GM21447 (cell line): Measurements from ENCODE around the gene KCNJ1.

Experiments
- ATAC-seq: cut with Tn5 transposase; IDR thresholded peaks from one replicate; pipeline ENCODE4 v1.9.1; 2021; ENCODE audit not compliant: unreplicated experiment

The KCNJ1 gene

GRCh38 chr11:128827191-128827893 lies 39.8 kb downstream of the KCNJ1 start:
- no peak for ATAC-seq

- no peak for ATAC-seq
These were observed 41.9 kb downstream of the KCNJ1 start for GRCh38 chr11:128825050-128825784.

GRCh38 chr11:128824191-128825049 lies 42.7 kb downstream of the KCNJ1 start:
- no peak for ATAC-seq

- ATAC-seq, result no peak
These were observed 43.3 kb downstream of the KCNJ1 start for GRCh38 chr11:128823753-128824152.

GRCh38 chr11:128822130-128822529 lies 45.0 kb downstream of the KCNJ1 start:
- no peak for ATAC-seq

GRCh38 chr11:128821556-128821955 lies 45.5 kb downstream of the KCNJ1 start:
- no peak for ATAC-seq

- ATAC-seq, result no peak
These were observed 47.9 kb downstream of the KCNJ1 start for GRCh38 chr11:128819198-128819597.

GRCh38 chr11:128814856-128815705 lies 52.0 kb downstream of the KCNJ1 start:
- no peak for ATAC-seq

- ATAC-seq, result no peak
These were observed 53.4 kb downstream of the KCNJ1 start for GRCh38 chr11:128813729-128814128.

- no peak for ATAC-seq
These were observed 56.1 kb downstream of the KCNJ1 start for GRCh38 chr11:128810784-128811514.

- no peak for ATAC-seq
These were observed 58.0 kb downstream of the KCNJ1 start for GRCh38 chr11:128809128-128809527.

- ATAC-seq, result no peak
These were observed 59.2 kb downstream of the KCNJ1 start for GRCh38 chr11:128807909-128808308.

- no peak for ATAC-seq
These were observed 60.4 kb downstream of the KCNJ1 start for GRCh38 chr11:128806506-128807261.

GRCh38 chr11:128804481-128804880 lies 62.6 kb downstream of the KCNJ1 start:
- no peak for ATAC-seq

GRCh38 chr11:128803449-128804245 lies 63.4 kb downstream of the KCNJ1 start:
- ATAC-seq, result no peak

GRCh38 chr11:128803011-128803410 lies 64.1 kb downstream of the KCNJ1 start:
- no peak for ATAC-seq

GRCh38 chr11:128802358-128802981 lies 64.6 kb downstream of the KCNJ1 start:
- ATAC-seq, result no peak

- no peak for ATAC-seq
These were observed 66.2 kb downstream of the KCNJ1 start for GRCh38 chr11:128800871-128801417.
